DLD1 (cell line): ENCODE measurements around the gene CLSTN3.

ENCODE experiments used
- in situ Hi-C: cut with HindIII; loops from 2 replicates; pipeline ENCODE4 v1.10.0; 2017; ENCODE audit warnings: low sequenced_read_pairs

The CLSTN3 gene

DNA sequence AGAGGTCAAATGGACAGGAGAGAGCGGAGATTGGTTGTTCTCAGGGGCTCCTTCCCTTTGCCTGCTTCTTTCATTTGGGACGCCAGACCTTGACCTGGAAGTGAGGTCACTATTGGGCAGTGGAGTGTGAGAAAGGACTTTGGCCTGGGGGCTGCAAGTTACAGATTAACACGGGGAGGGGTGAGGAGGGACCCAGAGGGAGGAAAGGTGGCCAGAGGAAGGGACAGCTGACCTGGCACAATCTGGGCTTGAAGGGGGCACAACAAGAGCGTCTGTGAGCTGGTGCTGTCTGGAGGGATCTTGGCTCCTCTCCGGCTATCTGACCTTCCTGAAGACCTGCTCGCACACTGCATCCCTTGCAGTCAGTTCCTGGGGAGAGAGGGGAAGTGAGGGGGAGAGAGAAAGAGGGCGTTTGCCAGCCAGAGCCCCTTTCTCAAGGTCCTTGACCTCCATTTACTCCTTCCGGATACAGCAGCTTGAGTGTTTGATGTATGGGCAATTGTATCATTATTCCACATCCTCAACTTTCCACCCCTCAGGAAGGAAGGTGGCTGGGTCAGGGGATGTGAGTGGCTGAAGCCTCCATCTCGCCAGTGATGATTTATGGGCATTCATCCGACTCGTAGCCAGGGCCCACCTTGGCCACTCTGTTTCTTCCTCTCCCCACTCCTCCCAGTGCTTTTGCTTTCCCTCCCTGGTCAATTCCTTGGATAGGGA lies 6.2 kb upstream of the CLSTN3 start:
- in situ Hi-C loops, result no loop called here

DNA sequence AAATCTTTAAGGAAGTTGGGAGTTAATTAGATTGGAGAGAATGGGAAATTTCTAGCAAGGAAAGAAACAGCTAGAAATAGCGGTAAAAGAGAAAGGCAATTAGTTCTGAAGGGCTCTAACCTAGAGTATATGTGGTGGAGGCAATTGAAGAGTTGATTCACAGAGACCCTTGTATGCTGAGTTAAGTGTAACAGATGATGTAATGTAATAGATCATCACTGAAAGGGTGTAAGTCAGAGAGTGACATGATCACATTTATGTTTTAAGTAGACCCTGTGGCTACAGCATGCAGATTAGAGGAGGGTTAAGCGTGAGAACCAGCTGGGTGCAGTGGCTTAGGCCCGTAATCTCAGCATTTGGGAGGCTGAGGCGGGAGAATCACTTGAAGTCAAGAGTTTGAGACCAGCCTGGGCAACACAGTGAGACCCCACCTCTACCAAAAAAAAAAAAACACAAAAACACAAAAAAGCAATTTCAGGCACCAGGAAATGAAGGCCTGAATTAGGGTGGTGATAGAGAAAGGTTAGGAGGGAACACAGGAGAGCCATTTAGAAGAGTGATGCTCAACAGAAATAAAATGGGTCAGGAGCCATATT lies 4.4 kb upstream of the CLSTN3 start:
- in situ Hi-C loops, result no loop called here

DNA sequence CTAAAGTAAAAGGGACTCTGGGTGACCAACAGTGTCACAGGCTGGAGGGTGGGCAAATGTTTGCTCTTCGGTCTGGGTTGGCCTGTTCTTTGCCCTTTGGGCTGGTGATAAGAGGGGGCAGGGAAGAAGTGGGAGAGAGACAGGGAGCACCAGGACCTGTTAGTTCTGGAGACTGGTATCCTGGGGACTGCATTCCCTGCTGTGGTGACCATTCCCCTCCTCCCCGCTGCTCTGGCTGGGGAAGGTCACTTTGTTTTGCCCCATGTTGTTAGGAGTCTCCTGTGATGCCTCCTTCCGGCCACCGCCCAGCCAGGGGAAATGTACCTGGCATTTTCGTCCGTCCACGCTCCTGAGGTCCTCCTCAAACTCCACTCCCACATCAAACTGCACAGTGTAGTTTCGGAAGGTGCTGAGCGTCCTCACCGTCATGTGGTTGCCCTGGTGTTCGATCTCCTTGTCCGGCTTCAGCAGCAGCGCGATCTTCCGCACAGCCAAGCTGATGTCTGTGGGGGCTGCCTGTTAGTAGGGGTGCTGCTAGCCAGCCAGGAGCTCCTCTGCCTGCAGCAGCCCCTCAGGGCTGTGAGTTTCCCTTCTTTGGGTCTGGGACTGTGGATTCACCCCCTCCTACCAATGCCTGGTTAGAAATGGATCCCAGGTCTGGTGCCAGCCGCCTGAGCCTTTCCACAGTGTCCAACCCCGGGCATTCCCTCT lies 2.1 kb upstream of the CLSTN3 start:
- in situ Hi-C loops, result no loop called here

DNA sequence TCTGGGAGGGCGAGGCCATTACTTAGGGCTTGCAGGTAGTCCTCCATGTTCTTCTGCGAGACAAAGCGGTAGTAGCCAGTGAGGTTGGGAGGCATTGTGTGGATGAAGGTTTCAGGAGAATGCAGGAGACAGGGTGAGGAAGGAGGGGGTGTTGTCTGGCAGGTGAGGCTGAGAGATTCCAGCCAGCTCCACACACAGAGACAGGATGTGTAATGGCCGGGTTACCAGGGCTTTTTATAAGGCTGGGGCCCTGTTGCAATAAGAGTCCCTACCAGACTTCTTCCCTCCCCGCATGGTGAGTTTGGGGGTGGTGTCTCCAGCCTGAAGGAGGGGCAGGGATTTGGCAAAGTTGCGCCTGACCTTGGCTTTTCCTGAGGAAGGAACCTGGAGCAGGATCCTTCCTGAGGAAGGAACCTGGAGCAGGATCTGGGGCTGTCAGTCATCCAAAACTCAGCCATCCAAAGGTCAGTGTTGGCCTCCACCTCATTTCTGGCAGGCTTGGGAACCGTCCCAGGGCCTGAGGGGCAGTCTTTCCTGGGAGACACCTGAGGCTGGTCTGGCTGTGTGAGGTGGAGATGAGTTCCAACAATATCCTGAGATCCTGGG lies 1.4 kb upstream of the CLSTN3 start, which contains the start of gene RBP5:
Gene RBP5 (minus strand): TSS at position 209 of the 606 bp plus-strand sequence. CDS start 114 bp downstream, at position 95.
- in situ Hi-C loops, result no loop called here

DNA sequence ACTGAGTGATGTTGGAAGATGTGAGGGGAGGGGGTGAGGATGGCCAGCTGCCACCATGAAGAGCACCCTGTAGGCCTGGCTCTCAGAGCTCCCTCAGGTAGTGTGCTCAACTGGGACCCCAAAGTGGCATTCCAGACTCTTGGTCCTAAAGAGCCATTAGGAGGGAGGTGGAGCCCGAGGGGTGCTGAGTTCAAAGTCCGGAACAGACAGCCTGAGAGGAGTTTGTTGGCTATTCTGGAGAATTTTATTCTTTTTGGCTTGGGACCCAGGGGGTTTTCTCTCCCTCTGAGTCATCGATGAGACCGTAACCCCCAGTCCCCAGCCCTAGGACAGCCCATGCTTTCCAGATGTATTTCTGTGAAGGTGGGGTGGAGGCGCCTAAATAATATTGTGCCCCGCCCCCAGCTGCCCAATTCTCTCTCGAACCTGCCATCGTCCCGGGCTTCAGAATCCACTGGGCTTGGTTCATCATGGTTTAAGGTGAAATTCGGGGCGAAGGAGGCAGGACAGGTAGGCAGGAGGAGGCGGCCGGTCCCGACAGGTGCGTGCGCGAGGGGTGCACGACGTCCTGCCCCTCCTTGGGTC lies 792 bp upstream of the CLSTN3 start:
- in situ Hi-C loops, result no loop called here

DNA sequence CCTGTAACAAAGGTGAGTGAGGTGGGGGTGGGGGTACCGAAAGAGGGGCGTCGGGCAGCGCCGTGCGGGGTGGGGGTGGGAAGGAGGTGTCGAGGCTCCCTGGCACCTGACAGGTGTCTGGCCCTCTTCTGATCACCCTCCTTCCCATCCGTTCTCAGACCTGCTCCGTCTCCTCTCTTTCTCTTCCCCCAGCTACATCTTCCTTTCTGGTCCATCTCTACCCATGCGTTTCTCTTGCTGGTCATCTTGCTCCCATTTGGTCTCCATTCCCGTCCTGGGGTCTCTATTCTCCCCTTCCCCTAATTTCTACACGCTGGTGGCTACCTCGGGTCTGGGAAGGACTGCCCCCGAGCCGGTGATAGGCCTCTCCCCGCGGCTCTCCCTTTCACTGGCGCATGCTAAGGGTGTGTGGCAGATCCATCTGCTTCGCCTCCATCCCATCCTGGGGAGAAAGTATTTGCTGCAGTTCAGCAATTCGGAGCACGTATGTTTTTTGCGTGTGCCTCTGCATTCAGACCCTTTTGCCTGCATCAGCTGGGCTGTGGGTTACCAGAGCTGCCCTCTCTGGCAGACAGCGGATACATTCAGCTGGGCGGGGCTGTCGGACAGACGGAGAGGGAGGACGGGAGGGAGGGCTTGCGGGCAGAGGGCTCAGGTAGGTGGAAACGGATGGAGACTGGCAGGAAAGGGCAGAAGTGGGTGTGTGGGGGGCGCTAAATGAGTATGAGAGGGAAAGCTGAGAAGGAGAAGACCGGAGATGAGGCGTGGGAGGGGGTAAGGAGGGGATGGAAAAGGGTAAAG lies 730 bp downstream of the CLSTN3 start:
- in situ Hi-C loops, result no loop called here

DNA sequence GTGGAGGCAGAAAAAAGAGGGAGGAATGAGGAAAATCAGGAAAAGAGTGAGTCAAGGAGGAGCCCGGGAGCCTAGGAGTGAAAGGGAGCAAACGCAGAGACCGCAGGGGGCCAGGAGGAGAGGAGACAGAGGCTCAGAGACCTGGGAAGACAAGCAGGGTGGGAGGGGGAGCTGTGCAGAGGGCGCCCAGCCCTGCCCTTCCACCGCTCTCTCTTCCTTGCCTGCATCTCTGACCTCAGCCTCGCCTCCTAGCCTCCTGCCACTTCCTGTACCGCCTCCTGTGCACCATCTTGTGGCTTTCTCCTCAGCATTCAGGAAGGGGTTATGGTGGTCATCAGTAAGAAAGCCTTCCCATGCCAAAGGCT lies 1.3 kb downstream of the CLSTN3 start:
- in situ Hi-C loops, result no loop called here

DNA sequence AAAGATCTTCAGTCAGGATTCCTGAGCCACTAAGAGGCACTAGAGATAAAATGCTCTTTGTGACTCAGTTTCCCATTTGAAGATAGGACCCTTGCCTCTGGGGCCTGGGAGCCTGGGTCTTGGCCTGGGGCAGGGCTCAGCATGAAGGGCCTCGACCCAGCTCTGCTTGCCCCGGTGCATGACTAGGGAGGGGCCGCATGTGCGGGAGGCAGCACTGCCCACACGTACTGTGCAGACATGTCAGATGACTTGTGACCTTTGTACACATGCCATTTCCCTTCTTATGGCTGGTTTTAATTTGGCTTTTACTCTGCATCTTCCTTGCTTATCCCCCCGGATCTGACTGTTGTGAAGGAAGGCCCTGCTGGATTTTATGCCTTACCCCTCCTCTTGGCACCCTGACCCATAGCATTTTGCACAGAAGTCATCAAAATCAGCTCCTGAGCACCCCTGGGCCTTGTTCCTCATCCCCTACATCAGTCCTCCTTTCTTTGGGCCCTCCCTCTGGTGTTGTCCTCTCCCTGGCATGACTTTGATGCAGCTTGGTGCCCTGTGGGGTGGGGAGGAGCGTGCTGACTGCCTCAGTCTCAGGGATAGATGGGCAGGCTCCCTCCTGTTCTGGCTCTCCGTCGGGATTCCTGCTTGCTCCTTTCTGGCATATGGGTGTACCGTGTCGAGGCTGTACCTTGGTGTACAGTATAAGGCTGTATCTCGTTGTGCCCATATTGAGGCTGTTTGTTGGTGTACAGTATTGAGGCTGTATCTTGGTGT lies 4.4 kb downstream of the CLSTN3 start:
- in situ Hi-C loops, result no loop called here

DNA sequence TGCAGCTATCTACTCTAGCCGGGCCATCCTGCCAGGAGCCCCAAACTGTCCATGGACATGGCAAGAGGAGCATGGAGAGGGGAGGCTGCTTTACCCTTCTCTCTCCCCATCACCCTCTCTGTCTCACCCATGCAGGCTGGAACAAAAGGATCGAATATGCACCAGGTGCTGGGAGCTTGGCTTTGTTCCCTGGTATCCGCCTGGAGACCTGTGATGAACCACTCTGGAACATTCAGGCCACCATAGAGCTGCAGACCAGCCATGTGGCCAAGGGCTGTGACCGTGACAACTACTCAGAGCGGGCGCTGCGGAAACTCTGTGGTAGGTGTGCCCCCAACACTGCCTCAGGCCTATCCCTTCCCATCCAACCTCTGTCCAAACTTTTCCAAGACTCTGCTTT lies 5.9 kb downstream of the CLSTN3 start:
- in situ Hi-C loops, result no loop called here

DNA sequence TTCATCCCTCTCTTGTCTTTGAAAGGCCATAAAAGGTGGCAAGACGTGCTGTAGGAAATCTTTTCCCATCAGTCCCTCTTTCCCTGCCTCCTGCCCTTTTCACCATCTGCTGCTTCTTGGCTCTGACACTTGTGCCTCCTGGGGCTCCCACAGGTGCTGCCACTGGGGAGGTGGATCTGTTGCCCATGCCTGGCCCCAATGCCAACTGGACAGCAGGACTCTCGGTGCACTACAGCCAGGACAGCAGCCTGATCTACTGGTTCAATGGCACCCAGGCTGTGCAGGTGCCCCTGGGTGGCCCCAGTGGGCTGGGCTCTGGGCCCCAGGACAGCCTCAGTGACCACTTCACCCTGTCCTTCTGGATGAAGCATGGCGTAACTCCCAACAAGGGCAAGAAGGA lies 6.5 kb downstream of the CLSTN3 start:
- in situ Hi-C loops, result no loop called here

DNA sequence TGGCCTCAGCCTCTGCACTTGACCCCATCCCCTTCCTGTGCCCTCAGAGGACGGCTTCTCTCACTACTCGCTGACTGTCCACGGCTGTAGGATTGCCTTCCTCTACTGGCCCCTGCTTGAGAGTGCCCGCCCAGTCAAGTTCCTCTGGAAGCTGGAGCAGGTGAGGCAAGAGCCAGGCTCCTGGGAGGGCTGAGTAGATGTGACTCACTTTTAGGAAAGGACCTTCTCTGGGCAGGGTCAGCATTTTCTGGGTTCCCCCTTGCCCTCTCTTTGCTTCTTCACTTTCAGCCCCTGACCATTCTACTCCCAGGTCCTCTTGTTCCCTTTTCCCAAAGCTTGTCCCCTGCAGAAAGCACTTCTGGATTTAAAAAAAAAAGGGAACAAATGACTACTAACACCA lies 7.7 kb downstream of the CLSTN3 start:
- in situ Hi-C loops, result no loop called here

DNA sequence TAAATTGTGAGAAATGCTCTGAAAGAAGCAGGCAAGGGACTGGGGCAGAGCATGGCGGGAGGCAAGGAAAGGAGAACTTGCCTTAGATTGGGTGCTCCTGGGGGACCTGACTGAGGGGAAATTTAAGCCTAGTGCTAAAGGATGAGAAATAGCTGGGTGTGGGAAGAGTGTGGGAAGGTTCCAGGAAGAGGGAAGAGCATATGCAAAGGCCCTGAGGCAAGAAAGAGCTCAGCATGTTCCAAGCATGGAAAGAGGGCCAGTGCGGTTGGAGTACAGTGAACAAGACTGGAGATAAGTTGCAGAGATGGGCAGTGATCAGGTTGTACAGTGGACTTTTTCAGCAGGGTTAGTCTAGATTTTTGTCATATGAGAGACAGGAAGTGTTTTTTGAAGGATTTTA lies 9.0 kb downstream of the CLSTN3 start:
- in situ Hi-C loops, result no loop called here

DNA sequence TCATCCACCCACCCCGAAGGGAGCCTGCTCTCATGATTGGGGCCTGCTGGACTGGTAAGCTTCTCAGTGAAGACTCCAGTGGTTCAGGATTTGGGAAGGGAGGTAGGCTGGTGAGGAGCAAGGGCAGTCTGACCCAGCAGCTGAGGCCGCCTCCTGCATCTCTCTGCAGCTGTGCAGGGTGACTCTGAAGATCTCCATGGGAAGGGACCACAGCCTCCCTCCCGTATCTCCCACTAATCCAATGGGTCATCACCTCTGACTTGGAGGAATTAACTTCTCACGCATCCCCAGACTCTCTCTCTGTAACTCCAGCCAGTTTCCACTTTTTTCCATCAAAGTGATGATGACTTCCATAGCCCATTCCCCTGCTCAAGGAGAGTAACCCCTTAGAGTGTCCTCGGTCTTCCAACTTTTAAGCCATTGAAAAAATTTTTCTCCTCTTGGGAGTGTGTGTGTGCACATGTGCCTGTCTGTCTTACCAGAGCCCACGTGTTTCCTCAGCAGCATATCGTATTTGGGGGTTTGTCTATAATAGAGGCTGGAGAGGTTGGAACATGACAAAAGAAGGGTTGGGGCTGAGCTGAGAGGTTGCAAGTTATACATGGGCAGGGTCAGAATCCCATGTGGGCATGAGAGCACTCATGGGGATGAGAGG lies 11.3 kb downstream of the CLSTN3 start:
- in situ Hi-C loops, result no loop called here

DNA sequence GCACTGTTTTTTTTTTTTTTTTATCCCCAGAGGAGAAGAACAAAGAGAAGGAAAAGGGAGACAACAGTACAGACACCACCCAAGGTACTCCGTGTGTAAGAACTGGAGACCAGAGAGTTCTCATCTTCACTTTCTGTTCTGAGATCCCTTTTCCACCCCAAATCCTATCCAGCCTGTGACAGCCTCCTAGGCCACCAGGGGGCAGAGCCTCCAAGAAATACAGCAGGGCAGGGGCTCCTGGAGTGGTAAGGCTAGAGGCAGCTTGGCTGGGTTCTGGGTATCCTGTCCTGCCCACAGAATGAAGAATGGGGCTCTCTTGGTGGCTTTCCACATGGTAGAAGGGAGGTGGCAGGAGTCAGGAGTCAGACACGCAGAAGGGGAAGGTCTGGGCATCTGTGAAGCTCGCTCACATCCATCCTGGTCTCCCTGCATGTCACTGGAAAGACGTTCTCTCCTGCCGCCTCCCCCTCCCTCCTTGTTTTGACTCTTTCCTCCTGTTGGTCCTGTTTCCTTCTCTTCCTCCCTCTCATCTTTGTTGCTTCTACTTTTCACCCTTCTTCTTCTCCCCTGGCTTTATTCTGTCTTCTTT lies 12.0 kb downstream of the CLSTN3 start:
- in situ Hi-C loops, result no loop called here

DNA sequence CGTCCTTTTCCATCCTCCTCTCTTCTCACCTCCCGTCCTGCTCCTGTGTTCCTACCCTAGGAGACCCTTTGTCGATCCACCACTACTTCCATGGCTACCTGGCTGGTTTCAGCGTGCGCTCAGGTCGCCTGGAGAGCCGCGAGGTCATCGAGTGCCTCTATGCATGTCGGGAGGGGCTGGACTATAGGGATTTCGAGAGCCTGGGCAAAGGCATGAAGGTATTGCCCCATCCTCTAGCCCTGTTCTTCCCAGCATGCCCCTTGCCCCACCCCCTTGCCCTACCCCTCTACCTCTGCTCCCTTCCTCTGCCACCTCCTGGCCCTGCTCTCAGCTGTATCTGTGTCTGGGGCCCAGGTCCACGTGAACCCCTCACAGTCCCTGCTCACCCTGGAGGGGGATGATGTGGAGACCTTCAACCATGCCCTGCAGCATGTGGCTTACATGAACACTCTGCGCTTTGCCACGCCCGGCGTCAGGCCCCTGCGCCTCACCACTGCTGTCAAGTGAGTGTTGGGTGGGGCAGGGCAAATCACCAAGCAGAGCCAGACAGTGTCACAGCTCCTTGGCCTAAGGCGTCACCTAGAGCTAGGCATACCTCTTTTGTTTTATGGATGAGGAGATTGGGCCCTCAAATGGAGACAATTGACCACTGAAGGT lies 12.8 kb downstream of the CLSTN3 start:
- in situ Hi-C loops, result no loop called here

DNA sequence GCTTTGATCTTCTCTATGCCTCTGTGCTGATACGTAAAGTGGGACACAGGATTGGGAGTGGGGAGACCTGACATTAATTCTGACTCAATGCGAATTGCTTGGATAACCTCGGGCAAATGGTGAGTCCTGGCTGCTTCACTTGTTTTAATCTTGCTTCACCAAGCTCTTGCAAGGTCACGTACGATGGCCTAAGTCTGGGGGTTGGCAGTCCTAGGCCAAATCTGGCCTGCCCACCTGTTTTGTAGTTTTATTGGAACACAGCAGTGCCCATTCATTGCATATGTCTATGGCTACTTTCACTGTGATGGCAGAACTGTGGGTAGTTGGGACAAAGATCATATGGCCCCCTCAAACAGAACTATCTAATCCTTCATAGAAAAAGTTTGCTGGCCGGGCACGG lies 13.4 kb downstream of the CLSTN3 start:
- in situ Hi-C loops, result no loop called here

DNA sequence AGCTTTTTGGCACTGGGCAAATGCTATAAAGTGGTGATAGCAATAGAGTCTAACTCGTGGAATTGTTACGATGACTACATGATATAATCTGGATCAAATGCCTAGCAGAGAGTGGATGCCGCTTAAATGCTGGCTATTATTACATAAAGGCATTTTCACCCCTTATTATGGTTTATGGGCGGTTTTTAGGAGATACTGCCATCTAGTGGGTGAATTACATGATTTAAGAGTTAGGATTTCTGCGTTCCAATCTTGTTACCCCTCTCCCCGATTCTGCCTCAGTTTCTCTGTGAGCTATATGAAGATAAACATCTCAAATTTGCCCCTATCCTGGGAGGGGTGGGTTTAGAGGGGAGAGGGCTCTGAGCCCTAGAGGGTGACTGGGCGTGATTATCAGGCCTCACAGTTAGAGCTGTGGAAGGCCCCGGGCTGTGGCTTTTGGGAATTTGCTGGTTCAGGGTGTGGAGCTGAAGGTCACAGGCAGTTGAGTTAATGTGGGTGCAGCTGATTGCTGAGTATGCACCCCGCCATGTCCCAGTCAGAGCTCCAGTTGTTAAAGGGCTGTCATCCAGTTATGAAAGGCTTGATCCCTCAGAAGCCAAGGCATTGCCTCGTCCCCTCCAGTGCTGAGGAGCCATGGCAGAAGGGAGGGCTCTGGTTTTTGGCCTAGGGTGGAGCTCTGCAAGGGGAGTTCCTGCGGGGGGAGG lies 14.4 kb downstream of the CLSTN3 start:
- in situ Hi-C loops, result no loop called here

DNA sequence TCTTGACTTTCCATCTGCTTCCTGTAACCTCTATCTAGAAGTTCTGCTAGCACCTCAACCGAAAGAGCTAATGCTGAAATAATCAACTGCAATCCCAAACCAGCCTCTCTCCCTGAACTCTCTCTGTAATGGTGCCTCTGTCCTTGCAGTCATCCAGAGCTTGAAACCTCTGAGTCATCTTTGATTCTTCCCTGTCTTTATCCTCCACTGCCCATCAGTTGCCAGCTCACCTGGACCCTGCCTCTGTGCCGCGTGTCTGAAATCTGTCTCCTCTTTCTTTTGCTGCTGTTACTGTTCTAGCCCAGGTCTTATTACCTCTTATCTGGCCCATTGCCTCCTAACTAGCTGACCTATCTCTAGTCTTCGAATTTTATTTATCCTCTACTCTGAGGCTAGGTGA lies 15.5 kb downstream of the CLSTN3 start:
- in situ Hi-C loops, result no loop called here
